DND-41 (cell line): ENCODE results near the gene LCOR.

Experiments
- ATAC-seq: fragments of 200-7000 bp; cut with Tn5 transposase; 3 replicates; pipeline ENCODE4 v1.9.1; 2021; ENCODE audit warnings: low read depth; ENCODE audit not compliant: insufficient read depth
- DNase-seq: peaks from one replicate; pipeline ENCODE4 v3.0.0-alpha.2; 2020
- H2AFZ ChIP-seq: 2 replicates; pipeline ENCODE4 v1.6.0; 2012; ENCODE audit warnings: low read depth, low read length
- H3K27ac ChIP-seq: 2 replicates; pipeline ENCODE4 v1.5.1; 2012; ENCODE audit warnings: low read length, inconsistent platforms
- H3K27me3 ChIP-seq: fragments of 200-600 bp; sonication (generic); 2 replicates; pipeline ENCODE4 v1.6.0; 2012; ENCODE audit warnings: low read length, mild to moderate bottlenecking, inconsistent platforms; ENCODE audit not compliant: insufficient read depth, poor library complexity
- H3K36me3 ChIP-seq: 2 replicates; pipeline ENCODE4 v1.5.1; 2012; ENCODE audit warnings: low read length, inconsistent platforms; ENCODE audit not compliant: insufficient read depth
- H3K4me1 ChIP-seq: 2 replicates; pipeline ENCODE4 v1.5.1; 2012; ENCODE audit warnings: mild to moderate bottlenecking, low read length; ENCODE audit not compliant: insufficient read depth
- H3K4me2 ChIP-seq: 2 replicates; pipeline ENCODE4 v1.6.0; 2012; ENCODE audit warnings: mild to moderate bottlenecking, moderate library complexity, low read length, inconsistent platforms; ENCODE audit not compliant: insufficient read depth
- H3K4me3 ChIP-seq, 2 experiments: fragments of 200-600 bp in 1 of 2; shearing (Covaris generic) in 1 of 2; 2 replicates each; pipeline ENCODE4 v1.5.1; 2012 to 2016; ENCODE audit warnings: inconsistent platforms in 2 of 2, low read length in 2 of 2, mild to moderate bottlenecking in 2 of 2, low read depth in 1 of 2, moderate library complexity in 1 of 2
- H3K79me2 ChIP-seq: 2 replicates; pipeline ENCODE4 v1.6.0; 2012; ENCODE audit warnings: low read length, inconsistent platforms; ENCODE audit not compliant: insufficient read depth
- H3K9ac ChIP-seq: 2 replicates; pipeline ENCODE4 v1.6.0; 2012; ENCODE audit warnings: low read depth, mild to moderate bottlenecking, inconsistent platforms, low read length, moderate library complexity
- H3K9me3 ChIP-seq: 2 replicates; pipeline ENCODE4 v1.5.1; 2012; ENCODE audit warnings: low read length, moderate library complexity, mild to moderate bottlenecking, inconsistent platforms; ENCODE audit not compliant: insufficient read depth, severe bottlenecking
- H4K20me1 ChIP-seq: 2 replicates; pipeline ENCODE4 v1.6.0; 2012; ENCODE audit warnings: low read length; ENCODE audit not compliant: insufficient read depth
- CTCF ChIP-seq: IDR thresholded peaks from 2 replicates; pipeline ENCODE4 v1.5.1; 2012; ENCODE audit warnings: borderline replicate concordance, low read length, moderate library complexity, mild to moderate bottlenecking; ENCODE audit not compliant: poor library complexity, severe bottlenecking; ENCODE audit errors: extremely low read depth
- EZH2 ChIP-seq: IDR thresholded peaks from 3 replicates; pipeline ENCODE4 v1.6.1; 2012; ENCODE audit warnings: borderline replicate concordance, low read depth, mild to moderate bottlenecking, moderate library complexity, low read length, inconsistent platforms; ENCODE audit not compliant: severe bottlenecking

LCOR gene

GRCh38 chr10:96947036-96947435, 114.9 kb downstream of the LCOR start:
- Histone ChIP-seq H3K4me2 (no peak overlapping the region), H3K4me1 (no peaks in the 10 kb centered on the region)

DNA sequence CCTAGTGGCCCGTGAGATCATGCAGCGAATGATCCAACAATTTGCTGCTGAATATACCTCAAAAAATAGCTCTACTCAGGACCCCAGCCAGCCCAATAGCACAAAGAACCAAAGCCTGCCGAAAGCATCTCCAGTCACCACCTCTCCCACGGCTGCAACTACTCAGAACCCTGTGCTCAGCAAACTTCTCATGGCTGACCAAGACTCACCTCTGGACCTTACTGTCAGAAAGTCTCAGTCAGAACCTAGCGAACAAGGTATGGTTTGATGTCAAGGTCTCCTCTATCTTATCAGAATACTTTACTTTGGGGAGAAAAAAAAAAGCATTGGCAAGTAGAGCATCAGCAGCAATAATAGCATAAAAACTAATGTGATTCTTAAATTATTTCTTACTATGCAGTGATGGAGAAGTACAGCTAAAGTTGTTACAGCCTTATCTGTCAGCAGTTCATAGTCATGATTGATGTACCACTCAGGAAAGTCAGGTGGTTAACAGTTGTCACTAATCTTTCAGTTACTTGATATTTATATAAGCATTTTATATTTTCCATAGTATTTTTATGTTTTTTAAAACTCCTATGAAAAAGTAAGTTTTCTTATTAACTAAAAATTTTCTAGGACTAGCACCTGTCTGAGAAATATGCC, 117.1 kb downstream of the LCOR start:
- ATAC-seq: no peak
- no peaks in the 10 kb centered on the region for H3K4me1 ChIP-seq
- no peak overlapping the region for H3K27ac ChIP-seq
- DNase-seq: no peak
- H3K4me2 ChIP-seq: no peak overlapping the region
- no peaks in the 10 kb centered on the region for H3K9me3 ChIP-seq
- no peaks in the 10 kb centered on the region for H3K79me2 ChIP-seq
- H3K27me3 ChIP-seq: no peaks in the 10 kb centered on the region
- no peak for TF ChIP-seq EZH2
- TF ChIP-seq CTCF: no peak
- H2AFZ ChIP-seq: no peak overlapping the region
- H3K4me3 ChIP-seq: no peak overlapping the region
- peaks cover 26% of the 10 kb centered on the region; the same call in 1 of the 2 replicates for H3K36me3 ChIP-seq
- H4K20me1 ChIP-seq: no peaks in the 10 kb centered on the region
- no peak overlapping the region for H3K9ac ChIP-seq

More at GRCh38 chr10:96947036-96947435, 114.9 kb downstream of the LCOR start:
- no peak overlapping the region for H3K4me3 ChIP-seq
- H3K27me3 ChIP-seq: no peaks in the 10 kb centered on the region
- no peak overlapping the region for H3K27ac ChIP-seq
- DNase-seq: no peak
- peaks cover 15% of the 10 kb centered on the region; the same call in 1 of the 2 replicates for H3K36me3 ChIP-seq
- H3K9me3 ChIP-seq: no peaks in the 10 kb centered on the region
- H3K79me2 ChIP-seq: no peaks in the 10 kb centered on the region
- H2AFZ ChIP-seq: no peak overlapping the region
- TF ChIP-seq EZH2 (no peak), CTCF (no peak)
- ATAC-seq: no peak
- H4K20me1 ChIP-seq: no peaks in the 10 kb centered on the region
- H3K9ac ChIP-seq: no peak overlapping the region

DNA sequence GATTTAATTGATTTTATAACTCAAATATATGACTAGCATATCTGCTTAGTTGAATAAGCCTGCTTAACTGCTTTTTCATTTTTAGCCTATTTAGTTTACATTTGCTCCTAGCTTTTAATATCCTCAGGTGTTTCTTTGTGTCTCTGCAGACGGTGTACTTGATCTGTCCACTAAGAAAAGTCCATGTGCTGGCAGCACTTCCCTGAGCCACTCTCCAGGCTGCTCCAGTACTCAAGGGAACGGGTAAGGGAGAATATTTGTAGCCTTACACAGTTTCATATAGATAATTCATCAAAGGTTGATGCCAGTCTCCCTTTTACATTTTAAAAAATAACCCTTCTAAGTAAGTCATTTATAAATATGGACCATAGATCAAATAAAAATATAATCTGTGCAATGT, 119.9 kb downstream of the LCOR start:
- Histone ChIP-seq H3K36me3 (peaks cover 49% of the 10 kb centered on the region), H3K79me2 (no peaks in the 10 kb centered on the region), H3K9ac (no peak overlapping the region), H3K9me3 (no peaks in the 10 kb centered on the region), H3K27ac (no peak overlapping the region), H3K4me2 (no peak overlapping the region), H2AFZ (no peak overlapping the region), H3K4me3 (no peak overlapping the region), H4K20me1 (no peaks in the 10 kb centered on the region), H3K27me3 (no peaks in the 10 kb centered on the region), H3K4me1 (no peaks in the 10 kb centered on the region)
- TF ChIP-seq EZH2: no peak
- no peak for TF ChIP-seq CTCF
- no peak for ATAC-seq
- DNase-seq: no peak
